Activated naive CD4-positive, alpha-beta T cell treated with anti-CD3 and anti-CD28 coated beads, Interleukin-2, amount 10 ng/mL, durations not matched to agents 7 days and 5 days (primary cell): ENCODE results near the gene TM4SF1.
A peak's percentile ranks its signal among the peaks of the same experiment; 100 is the strongest.
"Not testable (repeated sequence)": the region's sequence is repeated elsewhere in the genome, so short reads cannot be mapped to it uniquely, and the experiment has no call there.

Source experiments
- CTCF ChIA-PET: fragments of 350-600 bp; sonication (Branson Sonifier 250); formaldehyde crosslinking; loops from one replicate; lab custom pipeline; 2021; ENCODE audit warnings: antibody characterized with exemption; lab: Charles Lee
- DNase-seq: peaks from one replicate; pipeline ENCODE4 v3.0.0-alpha.2; 2020
- H3K27ac Mint-ChIP-seq: one replicate; pipeline ENCODE4 v1.8.0; 2021; ENCODE audit warnings: mild to moderate bottlenecking, moderate library complexity, mixed read lengths
- H3K27me3 Mint-ChIP-seq: one replicate; pipeline ENCODE4 v1.8.0; 2021; ENCODE audit warnings: mild to moderate bottlenecking, mixed read lengths
- H3K36me3 Mint-ChIP-seq: one replicate; pipeline ENCODE4 v1.8.0; 2021; ENCODE audit warnings: mixed read lengths
- H3K4me1 Mint-ChIP-seq: one replicate; pipeline ENCODE4 v1.8.0; 2021; ENCODE audit warnings: mixed read lengths
- H3K4me3 Mint-ChIP-seq: one replicate; pipeline ENCODE4 v1.8.0; 2021; ENCODE audit warnings: mild to moderate bottlenecking, moderate library complexity, mixed read lengths
- H3K9me3 Mint-ChIP-seq: one replicate; pipeline ENCODE4 v1.8.0; 2021; ENCODE audit warnings: mixed read lengths

The TM4SF1 gene

DNA sequence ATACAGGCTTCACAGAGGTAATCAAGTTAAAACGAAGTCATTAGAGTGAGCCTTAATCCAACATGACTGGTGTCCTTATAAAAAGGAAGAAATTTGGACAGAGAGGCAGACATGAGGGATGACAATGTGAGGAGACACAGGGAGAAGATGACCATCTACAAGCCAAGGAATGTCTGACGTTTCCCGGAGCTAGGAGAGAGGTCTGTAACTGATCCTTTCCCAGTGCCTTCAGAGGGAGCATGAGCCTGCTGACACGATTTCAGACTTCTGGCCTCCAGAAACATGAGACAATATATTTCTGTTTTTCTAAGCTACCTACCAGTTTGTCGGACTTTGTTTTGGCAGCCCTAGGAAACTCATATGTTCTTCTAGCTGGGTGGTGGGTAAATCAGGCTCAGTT, 15.1 kb downstream of the TM4SF1 start:
- H3K4me3 Mint-ChIP-seq: no peak overlapping the region
- H3K36me3 Mint-ChIP-seq: no peaks in the 10 kb centered on the region
- no peaks in the 10 kb centered on the region for H3K4me1 Mint-ChIP-seq
- H3K27ac Mint-ChIP-seq: no peak overlapping the region
- H3K27me3 Mint-ChIP-seq: no peaks in the 10 kb centered on the region
- CTCF ChIA-PET: no interaction called here
- H3K9me3 Mint-ChIP-seq: no peaks in the 10 kb centered on the region
- no peak for DNase-seq

DNA sequence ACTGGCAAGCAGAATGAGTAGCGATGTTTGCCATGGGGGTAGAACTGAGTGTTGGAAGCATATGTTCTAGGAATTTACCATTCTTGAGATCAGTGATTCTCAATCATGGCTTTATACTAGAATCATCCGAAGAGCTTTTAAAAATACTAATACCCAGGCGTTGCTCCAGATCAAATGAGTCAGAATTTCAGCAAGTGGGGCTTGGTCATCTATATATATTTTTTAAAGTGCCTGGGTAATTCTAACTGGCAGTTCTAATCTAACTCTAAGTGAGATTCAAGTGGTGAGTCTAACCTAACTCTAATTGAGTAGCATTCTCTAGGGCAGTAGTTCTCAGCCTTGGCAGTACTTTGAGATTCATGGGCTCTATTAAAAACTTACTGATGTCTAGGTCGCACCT, 20.8 kb downstream of the TM4SF1 start:
- CTCF ChIA-PET: interaction anchor here (2.1 kb wide), 1 partner anchor 14 kb away, joined by 4 read pairs; no protein-coding TSS in a partner anchor
- H3K27ac Mint-ChIP-seq: no peak overlapping the region
- peaks cover 5% of the 10 kb centered on the region for H3K27me3 Mint-ChIP-seq
- no peak for DNase-seq
- H3K9me3 Mint-ChIP-seq: no peaks in the 10 kb centered on the region
- no peak overlapping the region for H3K4me3 Mint-ChIP-seq
- no peaks in the 10 kb centered on the region for H3K36me3 Mint-ChIP-seq
- no peaks in the 10 kb centered on the region for H3K4me1 Mint-ChIP-seq

- Mint-ChIP-seq H3K27ac (no peak overlapping the region), H3K4me3 (no peak overlapping the region), H3K27me3 (peaks cover 5% of the 10 kb centered on the region), H3K4me1 (no peaks in the 10 kb centered on the region), H3K9me3 (no peaks in the 10 kb centered on the region), H3K36me3 (no peaks in the 10 kb centered on the region)
- no peak for DNase-seq
- CTCF ChIA-PET: interaction anchor here (2.1 kb wide), 1 partner anchor 13 kb away, joined by 4 read pairs; no protein-coding TSS in a partner anchor
Observed at GRCh38 chr3:149356044-149356592, 21.3 kb downstream of the TM4SF1 start.

DNA sequence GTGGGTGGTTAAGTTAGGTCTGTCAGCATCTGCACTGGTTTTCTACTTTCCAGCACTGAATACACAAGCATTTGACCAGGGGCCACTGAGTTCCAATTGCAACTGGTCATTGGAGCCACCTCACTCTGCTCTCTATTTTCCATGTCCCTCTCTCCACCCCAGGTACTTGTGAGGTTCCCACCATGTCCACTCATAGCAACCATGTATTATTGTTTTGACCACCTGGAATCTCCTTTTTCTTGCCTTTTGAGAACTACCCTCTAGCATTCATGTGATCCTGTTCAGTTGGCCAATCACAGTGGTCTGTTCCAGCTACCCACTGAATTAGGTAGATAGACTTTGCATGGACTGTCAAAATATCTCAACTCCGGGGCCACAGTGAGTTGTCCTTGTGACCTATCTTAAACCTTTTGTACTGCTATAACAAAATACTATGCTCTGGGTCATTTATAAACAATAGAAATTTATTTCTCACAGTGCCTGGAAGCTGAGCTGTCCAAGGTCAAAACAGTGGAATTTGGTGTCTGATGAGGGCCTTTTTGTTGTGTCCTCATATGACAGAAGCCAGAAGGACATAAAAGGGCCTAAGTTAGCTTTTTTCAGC, 23.8 kb downstream of the TM4SF1 start:
- peaks cover 13% of the 10 kb centered on the region for H3K27me3 Mint-ChIP-seq
- no peaks in the 10 kb centered on the region for H3K9me3 Mint-ChIP-seq
- CTCF ChIA-PET: no interaction called here
- H3K4me1 Mint-ChIP-seq: no peaks in the 10 kb centered on the region
- H3K27ac Mint-ChIP-seq: no peak overlapping the region
- H3K36me3 Mint-ChIP-seq: no peaks in the 10 kb centered on the region
- H3K4me3 Mint-ChIP-seq: no peak overlapping the region
- no peak for DNase-seq

DNA sequence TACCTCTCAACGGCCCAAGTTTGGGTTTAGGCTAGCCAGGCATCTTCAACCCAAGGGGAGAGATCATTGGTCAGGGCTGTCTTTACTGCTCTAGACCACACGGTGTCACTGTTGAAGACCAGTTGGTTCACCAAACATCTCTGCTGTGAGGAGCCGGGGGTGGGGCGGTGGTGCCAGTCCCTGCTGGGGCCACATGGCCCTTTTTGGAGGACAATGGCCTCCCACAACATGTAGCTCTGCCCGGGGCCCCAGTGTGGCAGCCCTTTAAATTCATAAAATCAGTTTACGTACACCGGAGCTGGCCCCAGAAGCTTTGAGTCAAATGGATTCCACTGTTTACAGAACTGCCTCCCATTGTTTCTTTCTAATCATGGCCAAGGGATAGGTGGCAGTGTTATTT, 24.9 kb downstream of the TM4SF1 start:
- no peaks in the 10 kb centered on the region for H3K4me1 Mint-ChIP-seq
- CTCF ChIA-PET: interaction anchor here (0.6 to 1.3 kb wide), 2 partner anchors 17 to 92 kb away, joined by 3 read pairs; no protein-coding TSS in a partner anchor
- no peaks in the 10 kb centered on the region for H3K36me3 Mint-ChIP-seq
- no peak overlapping the region for H3K4me3 Mint-ChIP-seq
- no peak overlapping the region for H3K27ac Mint-ChIP-seq
- H3K27me3 Mint-ChIP-seq: peaks cover 19% of the 10 kb centered on the region
- no peaks in the 10 kb centered on the region for H3K9me3 Mint-ChIP-seq
- DNase-seq: peak; percentile 40

DNA sequence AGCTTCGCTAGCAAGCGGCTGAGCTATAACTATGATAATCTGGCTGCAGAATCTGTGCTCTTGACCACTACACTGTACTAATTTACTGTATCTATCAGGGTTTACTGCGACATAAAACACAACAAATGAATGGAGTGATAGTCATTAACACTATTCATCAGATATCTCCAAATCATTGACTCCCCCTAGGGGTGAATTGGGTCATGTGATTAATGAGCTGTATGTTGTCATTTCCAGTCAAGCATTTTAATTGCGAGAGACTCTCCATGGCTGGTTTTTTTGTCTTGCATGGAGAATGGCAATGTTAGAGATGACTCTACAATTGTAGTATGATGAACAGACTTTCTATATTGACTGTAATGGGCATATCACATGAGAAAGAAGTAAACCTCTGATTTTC, 33.5 kb downstream of the TM4SF1 start:
- no peak overlapping the region for H3K4me3 Mint-ChIP-seq
- CTCF ChIA-PET: interaction anchor here (0.6 kb wide), 1 partner anchor 136 kb away, joined by 3 read pairs; no protein-coding TSS in a partner anchor
- peaks cover 28% of the 10 kb centered on the region for H3K27me3 Mint-ChIP-seq

DNA sequence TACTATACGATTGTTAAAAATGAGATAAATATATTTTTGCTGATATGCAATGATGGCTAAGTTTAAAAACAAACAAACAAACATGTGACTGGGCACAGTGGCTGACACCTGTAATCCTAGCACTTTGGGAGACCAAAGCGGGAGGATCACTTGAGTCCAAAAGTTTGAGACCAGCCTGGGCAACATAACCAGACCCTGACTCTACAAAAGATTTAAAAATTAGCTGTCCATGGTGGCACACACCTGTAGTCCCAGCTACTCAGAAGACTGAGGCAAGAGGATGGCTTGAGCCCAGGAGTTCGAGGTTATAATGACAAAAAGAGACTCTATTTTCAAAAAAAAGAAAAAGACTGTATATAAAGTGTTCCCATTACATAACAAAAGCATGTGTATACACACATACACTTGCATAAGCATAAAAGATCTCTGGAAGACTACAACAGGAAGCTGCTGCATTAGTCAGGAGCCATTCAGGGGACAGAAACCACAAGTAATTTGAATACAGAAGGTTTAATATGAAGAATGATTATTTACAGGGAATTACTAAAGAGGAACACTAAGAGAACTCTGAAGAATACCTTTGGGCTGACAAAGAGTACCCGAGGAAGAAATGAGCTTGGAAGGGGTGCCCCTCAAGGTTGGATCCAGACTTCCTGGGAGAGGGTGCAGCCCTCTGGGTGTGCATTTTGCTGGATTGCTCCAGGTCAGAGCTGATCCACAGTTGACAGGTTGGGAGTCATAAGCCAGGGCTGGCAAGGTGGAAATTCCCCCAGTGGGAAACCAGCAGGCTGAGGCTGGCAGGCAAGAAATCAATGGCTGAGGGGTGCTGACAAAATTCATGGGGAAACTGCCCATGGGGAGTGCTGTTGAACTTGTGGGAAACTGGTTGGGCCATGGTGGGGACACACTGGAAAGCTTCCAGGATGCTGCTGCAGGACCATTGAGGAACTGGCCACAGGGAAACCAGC, 34.8 kb downstream of the TM4SF1 start:
- Mint-ChIP-seq H3K4me3 (no peak overlapping the region), H3K27me3 (peaks cover 23% of the 10 kb centered on the region), H3K27ac (no peak overlapping the region), H3K36me3 (no peaks in the 10 kb centered on the region), H3K4me1 (no peaks in the 10 kb centered on the region), H3K9me3 (no peaks in the 10 kb centered on the region)
- CTCF ChIA-PET: interaction anchor here (0.6 to 1.2 kb wide), 2 partner anchors 13 to 138 kb away, joined by 3 to 4 read pairs; no protein-coding TSS in a partner anchor
- no peak for DNase-seq

More for the DNA sequence above, 33.5 kb downstream of the TM4SF1 start:
- Mint-ChIP-seq H3K27ac (no peak overlapping the region), H3K4me1 (no peaks in the 10 kb centered on the region), H3K36me3 (no peaks in the 10 kb centered on the region), H3K9me3 (no peaks in the 10 kb centered on the region)
- no peak for DNase-seq

DNA sequence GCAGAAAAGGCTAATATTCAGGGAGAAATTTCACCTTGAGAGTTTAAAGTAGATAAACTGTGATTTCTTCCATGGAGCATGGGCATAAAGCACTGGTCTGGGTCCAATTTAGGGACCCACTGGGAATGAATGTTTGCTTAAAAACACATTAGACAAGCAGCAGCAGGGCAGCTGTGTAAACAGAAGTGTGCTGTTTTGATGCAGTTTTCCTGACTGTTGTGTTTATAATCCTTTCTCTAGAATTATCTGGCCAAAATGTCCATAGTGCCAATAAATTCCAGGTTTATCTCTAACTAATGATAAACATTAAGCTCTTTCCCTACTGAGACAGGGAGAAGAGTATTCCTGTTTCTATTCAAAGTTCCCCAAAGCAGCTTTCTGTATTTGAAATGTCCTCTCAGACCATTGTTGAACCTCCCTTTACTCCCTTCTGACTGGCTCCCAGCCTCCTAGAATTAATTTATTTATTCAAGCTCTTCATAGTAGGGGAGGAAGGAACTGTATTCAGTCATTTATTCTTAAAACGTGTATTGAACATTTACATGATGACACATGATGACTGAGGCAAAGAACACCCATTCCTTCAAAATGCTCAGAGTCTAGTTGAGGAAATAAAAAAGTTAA, 37.0 kb downstream of the TM4SF1 start:
- Mint-ChIP-seq H3K36me3 (no peaks in the 10 kb centered on the region), H3K27ac (no peak overlapping the region), H3K9me3 (no peaks in the 10 kb centered on the region), H3K4me3 (no peak overlapping the region), H3K4me1 (no peaks in the 10 kb centered on the region), H3K27me3 (peaks cover 19% of the 10 kb centered on the region)
- no peak for DNase-seq
- CTCF ChIA-PET: interaction anchor here (0.8 kb wide), 1 partner anchor 220 kb away, joined by 3 read pairs; no protein-coding TSS in a partner anchor

GRCh38 chr3:149339931-149340309, 37.5 kb downstream of the TM4SF1 start:
- H3K4me3 Mint-ChIP-seq: no peak overlapping the region
- DNase-seq: no peak
- H3K36me3 Mint-ChIP-seq: no peaks in the 10 kb centered on the region
- peaks cover 19% of the 10 kb centered on the region for H3K27me3 Mint-ChIP-seq
- no peaks in the 10 kb centered on the region for H3K4me1 Mint-ChIP-seq
- H3K9me3 Mint-ChIP-seq: no peaks in the 10 kb centered on the region
- H3K27ac Mint-ChIP-seq: no peak overlapping the region
- CTCF ChIA-PET: interaction anchor here (0.8 kb wide), 1 partner anchor 219 kb away, joined by 3 read pairs; no protein-coding TSS in a partner anchor

DNA sequence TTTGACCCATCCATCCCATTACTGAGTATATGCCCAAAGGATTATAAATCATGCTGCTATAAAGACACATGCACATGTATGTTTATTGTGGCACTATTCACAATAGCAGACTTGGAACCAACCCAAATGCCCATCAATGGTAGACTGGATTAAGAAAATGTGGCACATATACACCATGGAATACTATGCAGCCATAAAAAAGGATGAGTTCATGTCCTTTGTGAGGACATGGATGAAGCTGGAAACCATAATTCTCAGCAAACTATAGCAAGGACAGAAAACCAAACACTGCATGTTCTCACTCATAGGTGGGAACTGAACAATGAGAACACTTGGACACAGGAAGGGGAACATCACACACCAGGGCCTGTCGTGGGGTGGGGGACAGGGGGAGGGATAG, 40.0 kb downstream of the TM4SF1 start:
- H3K4me1 Mint-ChIP-seq, H3K9me3 Mint-ChIP-seq, H3K4me3 Mint-ChIP-seq, H3K27ac Mint-ChIP-seq, CTCF ChIA-PET, DNase-seq, H3K36me3 Mint-ChIP-seq: not testable (repeated sequence)
- H3K27me3 Mint-ChIP-seq: peaks cover 12% of the 10 kb centered on the region

DNA sequence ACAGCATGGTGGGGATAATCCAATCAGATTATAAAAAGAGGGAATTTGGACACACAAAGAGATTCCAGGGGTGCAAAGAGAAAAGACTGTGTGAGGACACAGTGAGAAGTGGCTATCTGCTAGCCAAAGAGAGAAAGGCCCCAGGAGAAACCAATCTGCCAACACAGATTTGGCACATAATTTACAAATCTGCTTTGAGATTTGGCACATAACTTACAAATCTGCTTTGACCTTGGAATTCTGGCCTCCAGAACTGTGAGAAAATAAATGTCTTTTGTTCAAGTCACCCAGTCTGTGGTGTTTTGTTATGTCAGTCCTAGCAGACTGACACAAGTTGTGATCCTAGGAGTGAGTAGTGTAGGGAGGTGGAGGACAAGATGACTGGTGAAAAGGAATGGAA, 40.5 kb downstream of the TM4SF1 start:
- H3K9me3 Mint-ChIP-seq: no peaks in the 10 kb centered on the region
- CTCF ChIA-PET: no interaction called here
- DNase-seq: no peak
- peaks cover 12% of the 10 kb centered on the region for H3K27me3 Mint-ChIP-seq
- no peaks in the 10 kb centered on the region for H3K36me3 Mint-ChIP-seq
- no peak overlapping the region for H3K27ac Mint-ChIP-seq
- H3K4me1 Mint-ChIP-seq: no peaks in the 10 kb centered on the region
- H3K4me3 Mint-ChIP-seq: no peak overlapping the region

DNA sequence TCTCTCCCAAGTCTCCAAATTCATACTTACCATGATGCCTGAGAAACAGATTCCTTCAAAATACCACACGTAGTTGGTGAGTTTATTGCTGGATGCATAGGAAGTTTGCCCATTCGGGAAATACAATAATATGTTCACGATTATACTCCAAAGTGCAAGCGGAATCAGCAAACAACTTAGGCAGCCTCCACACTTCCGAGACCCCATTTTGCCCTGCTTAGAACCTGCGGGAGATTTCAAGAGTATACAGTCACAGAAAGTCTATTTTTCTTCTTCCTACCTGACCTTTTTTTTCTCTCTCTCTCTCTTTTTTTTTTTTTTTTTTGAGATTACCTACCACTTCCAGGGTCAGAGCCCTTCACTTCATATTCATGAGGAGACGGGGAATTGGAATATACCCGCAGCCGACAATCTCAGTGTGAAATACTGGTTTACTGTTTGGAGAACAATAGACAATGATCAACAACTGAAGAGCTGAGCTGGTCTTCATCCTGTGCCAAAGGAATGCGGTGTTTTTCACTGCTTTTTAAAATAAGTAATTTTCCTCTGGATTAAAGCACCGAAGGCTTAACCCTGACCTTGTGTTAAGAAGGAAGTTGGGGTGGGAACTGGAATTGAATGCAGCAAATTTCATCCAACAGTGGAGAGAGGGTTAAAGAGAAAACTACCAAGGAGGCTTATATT, 44.1 kb downstream of the TM4SF1 start, which contains the start of gene TM4SF18:
Gene TM4SF18, minus strand, starts transcription at position 461 of the 684 bp plus-strand sequence. Its CDS starts 254 bp downstream, at position 207.
- H3K36me3 Mint-ChIP-seq: no peaks in the 10 kb centered on the region
- H3K27ac Mint-ChIP-seq: no peak within 1 kb of the TSS
- no peak within 1 kb of the TSS for H3K4me3 Mint-ChIP-seq
- no peaks in the 10 kb centered on the region for H3K9me3 Mint-ChIP-seq
- DNase-seq: no peak
- H3K4me1 Mint-ChIP-seq: no peaks in the 10 kb centered on the region
- no peaks in the 10 kb centered on the region for H3K27me3 Mint-ChIP-seq
- CTCF ChIA-PET: interaction anchor here (0.9 to 1.2 kb wide), 2 partner anchors 9 to 213 kb away, joined by 4 to 5 read pairs; no protein-coding TSS in a partner anchor

- CTCF ChIA-PET: interaction anchor here (1.2 kb wide), 1 partner anchor 8 kb away, joined by 5 read pairs; no protein-coding TSS in a partner anchor
- no peak for DNase-seq
- H3K4me3 Mint-ChIP-seq: no peak overlapping the region
Observed at GRCh38 chr3:149332771-149333170, 44.7 kb downstream of the TM4SF1 start.

More at GRCh38 chr3:149332771-149333170, 44.7 kb downstream of the TM4SF1 start:
- Mint-ChIP-seq H3K27ac (no peak overlapping the region), H3K4me1 (no peaks in the 10 kb centered on the region), H3K36me3 (no peaks in the 10 kb centered on the region), H3K27me3 (no peaks in the 10 kb centered on the region), H3K9me3 (no peaks in the 10 kb centered on the region)
